ENCODE measurements around the gene TLCD1.
"Not testable (repeated sequence)": the region's sequence is repeated elsewhere in the genome, so short reads cannot be mapped to it uniquely, and the experiment has no call there.

Gene TLCD1

DNA sequence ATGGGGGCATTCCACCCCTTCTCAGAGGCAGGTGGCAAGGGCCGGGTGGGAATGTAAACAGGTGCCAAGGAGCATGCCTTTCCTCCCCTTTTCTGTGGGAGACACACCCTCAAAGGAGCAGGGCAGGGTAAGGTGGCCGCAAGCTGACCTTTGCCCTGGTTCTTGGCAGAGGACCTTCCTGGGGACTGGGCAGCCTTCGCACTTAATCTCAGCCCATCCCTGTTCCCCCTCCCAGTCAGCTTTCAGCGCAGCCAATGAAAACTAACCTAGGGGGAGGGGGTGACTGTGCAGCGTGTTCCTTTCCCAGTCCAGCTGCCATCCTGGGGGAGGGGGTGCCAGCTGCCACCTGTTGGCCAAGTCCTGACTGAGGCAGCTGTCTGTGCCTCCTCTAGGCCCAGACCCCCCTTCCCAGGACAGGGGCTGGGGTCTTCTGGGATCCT is 20.6 kb upstream of the TLCD1 start:
- no peak for DNase-seq

DNA sequence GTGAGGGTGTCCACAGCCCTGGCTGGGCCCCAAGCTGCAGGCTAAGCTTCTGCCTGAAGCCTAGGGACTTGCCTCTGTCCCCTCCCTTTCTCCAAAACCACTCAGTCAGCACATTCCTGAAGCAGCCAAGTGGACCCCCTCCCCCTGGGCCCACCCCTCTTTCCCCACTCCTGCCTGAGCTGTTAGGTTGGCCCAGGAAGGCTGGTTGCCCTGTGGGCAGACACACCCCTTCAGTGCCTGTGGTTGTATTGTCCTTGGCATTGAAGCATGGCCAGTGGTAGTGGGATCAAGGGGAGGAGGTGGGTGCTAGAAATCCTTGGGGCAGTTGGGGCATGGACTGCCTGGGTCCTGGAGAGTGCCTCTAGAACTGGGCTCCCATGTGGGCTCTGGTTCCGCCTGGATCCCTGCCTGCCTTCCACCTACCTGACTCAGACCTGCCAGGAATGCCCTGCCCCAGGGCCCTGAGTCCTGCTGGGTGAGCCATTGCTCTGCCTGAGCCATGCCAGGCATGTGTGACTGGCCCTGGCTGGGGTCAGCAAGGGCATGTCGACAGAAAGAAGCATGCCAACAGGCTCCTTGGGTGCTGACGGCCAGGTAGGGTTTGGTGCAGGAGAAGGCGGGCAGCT is 19.9 kb upstream of the TLCD1 start:
- DNase-seq: no peak

DNA sequence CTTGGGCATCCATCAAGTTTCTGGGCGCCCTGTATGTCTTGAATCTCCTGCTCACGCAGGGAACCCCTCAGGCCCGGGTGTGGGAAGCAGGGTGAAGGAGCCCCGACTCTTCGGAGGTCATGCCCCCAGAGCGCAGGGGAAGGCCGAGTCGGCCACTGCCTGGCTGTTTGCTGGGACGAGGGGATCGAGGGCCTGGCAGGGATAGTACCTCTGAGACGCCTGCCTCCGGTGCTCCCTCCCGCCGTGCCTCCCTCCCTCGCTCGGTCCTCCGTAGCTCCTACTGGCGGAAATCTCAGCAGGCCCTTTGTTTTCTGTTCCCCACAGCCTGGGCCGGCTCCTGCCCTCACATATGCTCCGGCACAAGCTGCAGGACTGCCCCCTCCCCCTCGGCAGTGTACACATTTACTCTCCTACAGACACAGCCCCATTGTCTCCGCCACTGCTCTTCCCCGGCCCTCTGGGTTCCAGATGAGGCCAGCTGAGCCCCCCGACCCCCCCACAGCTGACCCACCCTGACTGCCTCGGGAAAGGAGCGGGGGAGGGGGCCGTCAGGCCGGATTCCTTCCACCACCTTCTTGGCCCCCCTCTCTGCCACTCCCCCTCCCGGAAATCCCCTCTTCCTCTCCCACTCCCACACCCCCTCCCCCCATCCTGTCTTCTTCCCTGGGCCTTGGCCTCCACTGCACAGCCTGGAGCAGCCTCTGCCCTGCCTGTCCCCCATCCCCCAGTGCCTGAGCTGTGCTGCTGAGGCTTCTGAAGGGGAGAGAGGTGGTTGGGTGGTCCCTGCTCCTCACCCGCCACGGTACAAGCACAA is 19.1 kb upstream of the TLCD1 start:
- peak; percentile 49 for DNase-seq

DNA sequence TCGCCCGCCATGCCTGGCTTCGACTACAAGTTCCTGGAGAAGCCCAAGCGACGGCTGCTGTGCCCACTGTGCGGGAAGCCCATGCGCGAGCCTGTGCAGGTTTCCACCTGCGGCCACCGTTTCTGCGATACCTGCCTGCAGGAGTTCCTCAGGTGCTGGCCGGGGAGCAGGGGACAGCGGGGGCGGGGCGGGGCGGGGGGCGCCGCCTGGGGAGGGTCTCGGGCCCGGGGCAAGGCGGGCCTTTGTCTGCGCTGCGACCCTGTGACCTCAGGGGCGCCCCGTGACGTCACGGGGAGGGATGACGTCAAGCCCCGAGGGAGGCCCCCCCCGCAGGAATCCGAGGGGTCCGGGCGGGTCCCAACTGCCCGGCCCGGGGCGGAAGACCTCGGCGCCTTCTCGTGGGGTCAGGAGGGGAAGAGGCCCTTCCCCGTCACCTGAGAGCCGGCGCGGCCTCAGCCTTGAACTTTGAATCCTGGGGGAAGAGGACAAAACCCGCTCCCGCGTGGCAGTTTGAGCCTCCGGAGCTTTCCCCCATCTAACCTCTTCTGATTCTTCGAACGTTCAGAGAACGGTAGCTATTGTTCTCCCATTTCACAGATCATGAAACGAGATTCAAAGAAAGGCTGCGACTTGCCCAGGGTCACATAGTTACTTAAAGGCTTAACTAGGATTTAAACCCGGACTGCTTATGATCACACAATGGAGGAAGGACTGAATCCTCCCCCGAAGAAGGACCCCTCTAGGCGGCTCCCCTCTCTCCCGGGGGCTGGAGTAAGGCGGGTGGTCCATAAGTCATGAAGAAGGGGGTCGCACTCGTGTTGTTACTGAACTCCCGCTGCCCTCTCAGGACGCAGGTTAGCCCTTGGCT is 18.3 kb upstream of the TLCD1 start:
- DNase-seq: peak; percentile 52

DNA sequence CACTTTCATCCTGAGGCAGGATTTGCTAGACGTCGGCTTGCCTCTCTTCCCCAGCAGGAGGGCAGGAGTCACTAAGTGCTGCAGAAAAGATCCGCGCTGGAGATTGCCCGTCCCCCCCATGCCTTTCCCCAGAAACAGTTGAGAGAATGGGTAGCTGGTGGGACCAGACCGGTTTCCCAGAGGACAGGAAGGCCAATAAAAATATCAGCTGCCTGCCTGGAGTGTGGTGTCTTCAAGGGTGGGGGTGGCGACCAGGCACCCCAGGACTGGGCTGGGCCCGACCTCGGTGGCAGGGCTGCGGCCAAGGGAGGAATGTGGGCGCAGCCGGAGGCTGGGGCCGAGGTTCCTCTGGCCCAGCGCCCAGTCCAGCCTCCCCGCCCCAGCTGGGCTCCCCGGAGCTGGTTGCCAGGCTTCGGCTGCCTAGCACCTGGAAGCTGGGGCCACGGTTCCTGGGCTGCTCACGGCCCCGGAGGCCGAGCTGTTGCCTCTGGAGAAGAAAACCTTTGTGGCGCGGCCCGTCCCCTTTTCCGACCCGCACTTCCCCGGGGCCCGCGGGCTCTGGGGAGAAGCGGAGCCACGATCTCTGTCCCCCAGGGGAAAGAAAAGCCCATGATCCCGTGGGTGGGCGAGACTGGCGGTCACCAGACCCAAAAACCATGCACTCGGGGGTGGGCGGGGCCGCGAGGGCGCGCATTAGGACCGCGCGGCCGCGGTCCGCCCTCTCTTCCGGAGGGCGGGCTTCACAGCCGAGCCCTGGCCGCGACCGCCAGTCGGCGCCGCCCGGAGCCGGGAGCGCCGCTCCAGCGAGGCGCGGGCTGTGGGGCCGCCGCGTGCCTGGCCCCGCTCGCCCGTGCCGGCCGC is 17.4 kb upstream of the TLCD1 start, which contains the start of gene TRAF4:
TSS of gene TRAF4 (plus strand) at position 769 of the 861 bp plus-strand sequence. CDS start 102 bp downstream, outside the sequence.
- peak; percentile 92 for DNase-seq

DNA sequence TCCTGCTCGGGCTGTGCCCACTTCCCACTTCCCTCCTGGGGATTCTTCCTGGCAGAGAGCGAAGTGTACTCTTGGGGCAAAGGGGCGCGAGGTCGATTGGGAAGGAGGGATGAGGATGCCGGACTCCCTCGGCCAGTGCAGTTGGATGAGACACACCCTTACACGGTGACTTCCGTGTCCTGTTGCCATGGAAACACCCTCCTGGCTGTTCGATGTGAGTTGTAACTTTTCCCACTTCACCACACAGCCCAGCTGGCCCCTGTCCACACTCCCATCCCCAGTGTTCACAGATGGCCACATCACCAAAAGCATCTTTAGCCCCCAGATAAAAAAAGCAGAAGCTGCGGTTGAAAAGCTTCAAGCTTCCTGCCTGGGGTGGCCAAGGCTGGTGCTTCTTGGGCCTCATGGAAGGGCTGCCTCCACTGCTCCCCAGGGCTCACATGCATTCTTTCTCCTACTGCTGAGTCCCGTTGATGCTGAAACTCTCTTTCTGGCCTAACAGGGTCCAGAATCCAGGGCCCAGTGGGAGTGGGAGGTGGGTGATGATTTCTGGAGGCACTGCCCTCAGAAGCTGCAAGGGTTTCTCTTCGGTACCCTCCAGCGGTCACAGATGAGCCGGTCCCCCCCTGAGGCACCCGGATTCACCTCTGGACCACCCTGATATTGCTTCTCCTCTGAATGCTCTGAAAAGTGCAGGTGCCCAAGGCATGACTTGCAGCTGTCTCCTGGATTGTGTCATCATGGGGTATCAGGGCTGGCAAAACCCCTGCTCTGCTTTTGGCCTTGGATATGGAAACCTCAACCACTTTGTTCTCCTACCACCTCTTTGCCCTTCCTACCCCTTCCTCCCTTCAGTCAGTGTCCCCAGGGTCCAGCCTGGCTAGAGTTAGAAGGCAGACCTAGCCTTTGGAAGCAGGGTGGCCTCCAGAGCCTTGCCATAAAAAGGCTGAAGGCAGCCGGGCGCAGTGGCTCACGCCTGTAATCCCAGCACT is 15.6 kb upstream of the TLCD1 start:
- DNase-seq: peak; percentile 95

DNA sequence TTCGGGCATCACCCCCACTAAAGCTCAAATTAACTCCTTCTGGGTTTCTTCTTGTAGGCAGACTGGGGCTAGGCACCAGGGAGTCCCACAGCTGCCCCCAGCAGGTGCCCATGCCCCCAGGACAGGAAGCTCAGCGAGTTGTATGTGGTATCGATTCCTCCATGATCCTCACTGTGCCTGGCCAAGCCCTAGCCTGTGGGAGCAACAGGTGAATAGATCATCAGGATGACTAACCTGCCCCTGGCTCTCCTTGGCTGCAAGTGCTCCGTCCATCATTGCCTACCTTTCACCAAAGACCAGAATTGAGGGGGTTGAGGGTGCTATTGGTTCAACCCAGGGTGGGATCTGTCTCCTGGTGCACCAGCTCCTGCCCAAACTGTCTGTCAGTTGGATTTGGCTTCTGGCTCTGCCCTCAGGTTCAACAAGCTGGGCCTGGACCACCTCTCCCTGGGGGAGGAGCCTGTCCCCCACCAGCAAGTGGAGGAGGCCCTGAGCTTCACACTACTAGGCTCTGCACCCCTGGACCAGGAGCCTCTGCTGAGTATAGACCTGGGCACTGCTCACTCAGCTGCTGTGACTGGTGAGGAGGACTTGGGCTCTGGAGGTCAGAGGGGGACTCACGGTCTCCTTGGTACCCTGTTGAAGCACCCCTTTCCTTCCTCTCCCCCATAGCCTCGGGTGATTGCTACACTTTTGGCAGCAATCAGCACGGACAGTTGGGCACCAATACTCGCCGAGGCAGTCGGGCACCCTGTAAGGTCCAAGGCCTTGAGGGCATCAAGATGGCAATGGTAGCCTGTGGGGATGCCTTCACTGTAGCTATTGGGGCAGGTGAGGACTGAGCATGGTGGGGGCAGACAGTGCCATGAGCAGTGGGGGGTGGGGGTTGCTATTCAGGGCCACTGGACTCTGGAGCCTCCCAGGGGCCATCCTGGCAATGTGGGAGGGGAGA is 14.6 kb upstream of the TLCD1 start:
- no peak for DNase-seq

DNA sequence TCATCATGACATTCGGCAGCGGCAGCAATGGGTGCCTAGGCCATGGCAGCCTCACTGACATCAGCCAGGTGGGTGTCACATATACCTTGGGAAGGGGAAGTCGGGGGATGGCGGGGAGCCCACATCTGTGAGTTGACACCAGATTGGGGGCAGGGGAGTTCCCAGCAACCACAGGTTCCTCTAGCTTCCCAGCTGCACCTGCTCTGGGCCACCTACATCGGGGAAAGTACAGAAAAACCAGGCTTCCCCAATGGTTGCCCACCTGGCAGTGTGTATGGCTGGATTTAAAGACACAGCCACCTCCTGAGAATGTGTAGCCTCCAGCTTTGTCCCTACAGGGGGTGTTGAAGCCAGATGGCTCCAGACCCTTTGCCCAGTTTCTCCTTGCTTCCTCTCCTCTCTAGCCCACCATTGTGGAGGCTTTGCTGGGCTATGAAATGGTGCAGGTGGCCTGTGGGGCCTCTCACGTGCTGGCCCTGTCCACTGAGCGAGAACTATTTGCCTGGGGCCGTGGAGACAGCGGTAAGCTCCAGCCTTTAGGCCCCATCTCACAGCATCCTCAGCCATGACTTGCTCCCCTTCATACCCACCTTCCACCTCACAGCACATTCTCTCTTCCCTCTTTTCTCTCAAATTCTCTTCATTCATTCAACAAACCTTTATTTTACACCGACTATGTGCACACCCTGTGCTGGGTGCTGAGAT is 12.8 kb upstream of the TLCD1 start:
- no peak for DNase-seq

DNA sequence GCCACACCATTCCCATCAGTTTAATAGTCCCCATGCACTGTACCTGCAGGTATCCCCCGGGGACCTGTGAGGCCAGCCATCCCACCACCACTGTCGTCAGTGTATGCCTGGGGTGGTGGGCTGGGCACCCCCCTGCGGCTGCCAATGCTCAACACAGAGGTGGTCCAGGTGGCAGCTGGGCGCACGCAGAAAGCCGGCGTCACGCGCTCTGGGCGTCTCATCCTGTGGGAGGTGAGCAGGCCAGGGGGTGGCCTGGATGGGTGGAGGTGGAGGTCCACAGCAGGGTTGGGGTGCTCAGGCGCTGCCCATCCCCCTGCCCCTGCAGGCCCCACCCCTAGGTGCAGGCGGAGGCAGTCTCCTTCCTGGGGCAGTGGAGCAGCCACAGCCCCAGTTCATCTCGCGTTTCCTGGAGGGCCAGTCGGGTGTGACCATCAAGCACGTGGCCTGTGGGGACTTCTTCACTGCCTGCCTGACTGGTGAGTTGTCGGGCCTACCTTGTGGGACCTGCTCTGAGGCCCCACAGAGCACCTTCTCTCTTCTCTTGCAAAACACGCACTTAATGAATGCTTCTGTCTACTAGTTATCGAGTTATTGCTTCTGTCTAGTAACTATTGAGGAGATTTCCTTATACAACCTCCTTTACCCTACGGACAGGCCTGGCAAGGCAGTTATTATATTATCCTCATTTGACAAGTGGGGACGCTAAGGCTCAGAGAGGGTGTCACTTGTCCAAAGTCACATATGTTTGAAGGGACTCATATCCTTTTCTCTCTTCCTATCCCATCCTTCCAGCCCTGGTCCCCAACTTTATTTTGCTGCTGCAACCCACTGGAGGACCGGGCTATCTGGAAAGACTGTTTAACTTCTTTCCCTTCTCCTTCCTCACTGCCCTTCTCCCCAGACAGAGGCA is 12.0 kb upstream of the TLCD1 start:
- DNase-seq: peak; percentile 47

DNA sequence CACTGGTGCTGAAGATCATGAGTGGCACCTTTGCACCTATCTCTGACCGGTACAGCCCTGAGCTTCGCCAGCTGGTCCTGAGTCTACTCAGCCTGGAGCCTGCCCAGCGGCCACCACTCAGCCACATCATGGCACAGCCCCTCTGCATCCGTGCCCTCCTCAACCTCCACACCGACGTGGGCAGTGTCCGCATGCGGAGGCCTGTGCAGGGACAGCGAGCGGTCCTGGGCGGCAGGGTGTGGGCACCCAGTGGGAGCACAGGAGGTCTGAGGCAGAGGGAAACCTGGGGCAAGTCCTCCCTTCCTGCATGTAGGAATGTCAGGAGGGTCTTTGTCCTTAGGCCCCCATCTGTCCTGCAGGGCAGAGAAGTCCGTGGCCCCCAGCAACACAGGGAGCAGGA is 11.3 kb upstream of the TLCD1 start:
- DNase-seq: no peak

DNA sequence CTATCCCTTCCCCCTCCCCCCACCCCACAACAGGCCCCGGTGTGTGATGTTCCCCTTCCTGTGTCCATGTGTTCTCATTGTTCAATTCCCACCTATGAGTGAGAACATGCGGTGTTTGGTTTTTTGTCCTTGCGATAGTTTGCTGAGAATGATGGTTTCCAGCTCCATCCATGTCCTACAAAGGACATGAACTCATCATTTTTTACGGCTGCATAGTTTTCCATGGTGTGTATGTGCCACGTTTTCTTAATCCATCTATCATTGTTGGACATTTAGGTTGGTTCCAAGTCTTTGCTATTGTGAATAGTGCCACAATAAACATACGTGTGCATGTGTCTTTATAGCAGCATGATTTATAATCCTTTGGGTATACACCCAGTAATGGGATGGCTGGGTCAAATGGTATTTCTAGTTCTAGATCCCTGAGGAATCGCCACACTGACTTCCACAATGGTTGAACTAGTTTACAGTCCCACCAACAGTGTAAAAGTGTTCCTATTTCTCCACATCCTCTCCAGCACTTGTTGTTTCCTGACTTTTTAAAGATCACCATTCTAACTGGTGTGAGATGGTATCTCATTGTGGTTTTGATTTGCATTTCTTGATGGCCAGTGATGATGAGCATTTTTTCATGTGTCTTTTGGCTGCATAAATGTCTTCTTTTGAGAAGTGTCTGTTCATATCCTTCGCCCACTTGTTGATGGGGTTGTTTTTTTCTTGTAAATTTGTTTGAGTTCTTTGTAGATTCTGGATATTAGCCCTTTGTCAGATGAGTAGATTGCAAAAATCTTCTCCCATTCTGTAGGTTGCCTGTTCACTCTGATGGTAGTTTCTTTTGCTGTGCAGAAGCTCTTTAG is 10.1 kb upstream of the TLCD1 start:
- DNase-seq: not testable (repeated sequence)

DNA sequence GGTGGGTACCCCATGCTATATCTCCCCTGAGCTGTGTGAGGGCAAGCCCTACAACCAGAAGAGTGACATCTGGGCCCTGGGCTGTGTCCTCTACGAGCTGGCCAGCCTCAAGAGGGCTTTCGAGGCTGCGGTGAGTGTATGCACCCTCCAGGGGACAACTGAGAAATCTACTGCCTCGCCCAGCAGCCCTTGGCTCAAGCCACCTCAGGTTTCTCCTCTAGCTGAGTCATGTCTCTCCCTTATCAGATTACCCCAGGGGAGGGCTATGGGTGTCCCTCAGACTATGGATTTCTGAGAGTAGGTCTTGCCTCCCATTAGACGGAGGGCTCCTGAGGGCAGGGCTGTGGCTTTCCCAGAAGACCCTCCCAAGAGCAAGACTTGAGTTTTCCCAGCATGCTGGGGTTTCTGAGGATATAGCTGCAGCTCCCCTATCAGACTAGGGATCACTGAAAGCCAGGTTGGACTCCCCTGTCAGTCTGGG is 9.2 kb upstream of the TLCD1 start:
- DNase-seq: peak; percentile 92

DNA sequence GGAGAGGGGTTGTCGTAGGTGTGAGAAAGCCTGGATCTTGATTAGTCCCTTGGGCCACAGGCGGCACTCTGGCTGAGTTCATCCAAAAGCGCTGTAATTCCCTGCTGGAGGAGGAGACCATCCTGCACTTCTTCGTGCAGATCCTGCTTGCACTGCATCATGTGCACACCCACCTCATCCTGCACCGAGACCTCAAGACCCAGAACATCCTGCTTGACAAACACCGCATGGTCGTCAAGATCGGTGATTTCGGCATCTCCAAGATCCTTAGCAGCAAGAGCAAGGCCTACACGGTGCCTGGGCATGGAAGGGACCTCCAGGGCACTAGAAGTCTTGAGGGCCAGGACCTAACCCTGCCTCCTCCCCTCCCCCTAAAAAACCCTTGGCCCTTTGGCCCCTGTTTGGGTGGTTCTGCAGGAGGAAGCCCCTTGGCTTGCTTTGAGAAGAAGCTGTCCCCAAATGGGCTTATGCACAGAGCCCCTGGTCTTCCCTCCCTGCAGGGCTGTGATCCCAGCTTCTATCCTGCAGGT is 8.7 kb upstream of the TLCD1 start:
- DNase-seq: no peak

DNA sequence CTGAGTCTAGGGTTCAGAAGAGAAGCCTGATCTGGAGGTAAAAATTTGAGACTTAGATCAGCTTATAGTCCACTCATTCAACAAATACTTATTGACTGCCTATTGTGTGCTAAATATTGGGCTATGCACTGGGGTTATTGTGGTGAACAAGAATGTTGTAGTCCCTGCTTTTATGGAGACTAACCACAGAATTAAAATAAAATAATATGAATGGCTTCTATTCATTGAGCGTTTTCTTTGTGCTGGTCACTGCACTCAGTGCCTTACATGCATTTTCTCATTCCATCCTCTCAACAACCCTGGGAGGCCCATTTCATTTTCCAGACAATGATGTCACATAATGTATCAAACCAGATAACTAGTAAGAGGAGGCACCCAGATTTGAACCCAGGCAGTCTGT is 7.3 kb upstream of the TLCD1 start:
- no peak for DNase-seq

DNA sequence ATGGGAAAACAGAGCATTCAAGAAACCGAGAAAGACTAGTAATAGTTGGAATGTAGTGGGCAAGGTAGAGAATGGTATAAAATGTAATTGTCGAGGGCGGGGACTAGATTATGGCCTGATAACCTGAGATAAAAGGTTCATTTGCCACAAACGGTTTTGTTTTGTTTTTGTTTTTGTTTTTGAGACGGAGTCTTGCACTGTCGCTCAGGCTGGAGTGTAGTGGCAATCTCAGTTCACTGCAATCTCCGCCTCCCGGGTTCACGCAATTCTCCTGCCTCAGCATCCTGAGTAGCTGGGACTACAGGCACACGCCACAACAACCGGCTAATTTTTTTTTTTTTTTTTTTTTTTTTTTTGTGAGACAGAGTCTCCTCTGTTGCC is 3.9 kb upstream of the TLCD1 start:
- no peak for DNase-seq

DNA sequence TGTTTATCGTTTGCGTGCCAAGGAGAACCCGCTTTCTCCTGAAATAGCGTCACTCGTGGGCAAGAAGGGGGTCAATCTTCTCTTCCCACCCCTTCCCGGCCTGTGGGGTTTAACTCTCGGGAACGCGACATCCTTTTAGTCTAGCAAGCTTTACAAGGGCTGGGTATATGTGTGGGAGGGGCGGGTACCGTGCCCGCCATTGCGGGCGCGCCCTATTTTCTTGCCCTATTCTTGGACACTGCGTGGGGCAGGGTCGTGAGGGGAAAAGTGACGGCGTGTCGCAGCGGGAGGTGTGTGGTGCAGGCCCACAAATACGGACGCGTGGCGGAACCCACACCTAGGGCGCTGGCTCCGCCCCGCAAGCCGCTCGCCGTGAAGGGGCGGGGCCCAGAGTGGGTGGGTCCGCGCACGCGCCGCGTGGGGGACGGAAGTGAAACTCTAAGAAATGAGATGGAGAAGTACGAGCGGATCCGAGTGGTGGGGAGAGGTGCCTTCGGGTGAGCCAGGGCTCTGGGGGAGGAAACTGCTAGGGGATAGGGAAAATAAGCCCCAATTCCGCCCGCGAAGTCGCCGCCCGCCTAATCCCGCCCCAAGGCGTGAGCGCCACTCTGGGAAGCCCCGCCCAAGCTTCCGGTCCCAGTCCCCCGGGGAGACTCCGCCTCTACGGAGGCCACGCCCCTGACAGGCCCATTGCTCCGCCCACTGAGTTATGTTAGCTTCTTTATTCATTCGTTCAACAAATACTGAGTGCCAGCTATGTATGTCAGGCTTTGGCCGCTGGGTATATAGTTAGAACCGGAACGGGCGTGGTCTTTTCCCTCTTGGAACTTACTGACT is 2.5 kb upstream of the TLCD1 start, which contains the start of gene NEK8:
TSS of gene NEK8 (plus strand) at position 425 of the 837 bp plus-strand sequence. CDS start at position 451, 26 bp downstream.
- peak; percentile 98 for DNase-seq

Data from hematopoietic multipotent progenitor cell treated with erythropoietin and hydrocortisone succinate and interleukin-3 and kit ligand, for 6 days (in vitro differentiated cells).